Epidermal melanocyte (primary cell): Measurements from ENCODE around the gene DCST2.

Experiments
- DNase-seq: peaks from one replicate; pipeline ENCODE4 v3.0.0; 2011; ENCODE audit warnings: low spot score; ENCODE audit not compliant: insufficient read length

The DCST2 gene

GRCh38 chr1:155010211-155010918 is 23.2 kb downstream of the DCST2 start:
- DNase-seq: no peak

GRCh38 chr1:155009742-155010141 is 23.8 kb downstream of the DCST2 start:
- DNase-seq: no peak

- no peak for DNase-seq
Measured at GRCh38 chr1:155009221-155009711, 24.3 kb downstream of the DCST2 start.

GRCh38 chr1:155008015-155008941 is 25.3 kb downstream of the DCST2 start:
- no peak for DNase-seq

GRCh38 chr1:155007251-155007828 is 26.2 kb downstream of the DCST2 start:
- DNase-seq: no peak

- DNase-seq: no peak
Measured at GRCh38 chr1:155006601-155007101, 26.9 kb downstream of the DCST2 start.

- DNase-seq: no peak
Measured at GRCh38 chr1:155005076-155006011, 28.2 kb downstream of the DCST2 start.

GRCh38 chr1:155004352-155005075 is 29.1 kb downstream of the DCST2 start:
- DNase-seq: no peak

GRCh38 chr1:155003766-155004351 is 29.7 kb downstream of the DCST2 start:
- DNase-seq: no peak

- DNase-seq: no peak
Measured at GRCh38 chr1:155003227-155003765, 30.3 kb downstream of the DCST2 start.

GRCh38 chr1:155002464-155003226 is 30.9 kb downstream of the DCST2 start, which contains the start of gene ZBTB7B:
TSS of gene ZBTB7B (plus strand) at chr1:155002802. CDS start at chr1:155014661, 11,859 bp downstream.
- no peak for DNase-seq

GRCh38 chr1:155001675-155002463 is 31.7 kb downstream of the DCST2 start:
- peak; percentile 99 for DNase-seq

GRCh38 chr1:155001425-155001674 is 32.2 kb downstream of the DCST2 start:
- no peak for DNase-seq

GRCh38 chr1:155000726-155001424 is 32.7 kb downstream of the DCST2 start:
- peak; percentile 97 for DNase-seq

- DNase-seq: no peak
Measured at GRCh38 chr1:155000411-155000725, 33.2 kb downstream of the DCST2 start.

GRCh38 chr1:154999571-155000410 is 33.8 kb downstream of the DCST2 start:
- no peak for DNase-seq
